Hepatocyte (in vitro differentiated cells): ENCODE data around the gene HIGD1B.

Experiments
- EZH2 ChIP-seq: fragments of 200-600 bp; sonication (generic); IDR thresholded peaks from 2 replicates; pipeline ENCODE4 v1.6.1; 2016; ENCODE audit warnings: antibody characterized with exemption, mild to moderate bottlenecking, borderline replicate concordance
- EZH2phosphoT487 ChIP-seq: fragments of 200-600 bp; sonication (generic); IDR thresholded peaks from one replicate; pipeline ENCODE4 v1.6.1; 2018; ENCODE audit warnings: antibody characterized with exemption, mild to moderate bottlenecking, low read depth, moderate library complexity; ENCODE audit not compliant: unreplicated experiment, severe bottlenecking
- TF ChIP-seq, protein P1 (sequence below): fragments of 200-600 bp; sonication (generic); IDR thresholded peaks from 2 replicates; pipeline ENCODE4 v1.5.1; 2016; ENCODE audit warnings: antibody characterized with exemption, mild to moderate bottlenecking; ENCODE audit not compliant: poor library complexity

DNA sequence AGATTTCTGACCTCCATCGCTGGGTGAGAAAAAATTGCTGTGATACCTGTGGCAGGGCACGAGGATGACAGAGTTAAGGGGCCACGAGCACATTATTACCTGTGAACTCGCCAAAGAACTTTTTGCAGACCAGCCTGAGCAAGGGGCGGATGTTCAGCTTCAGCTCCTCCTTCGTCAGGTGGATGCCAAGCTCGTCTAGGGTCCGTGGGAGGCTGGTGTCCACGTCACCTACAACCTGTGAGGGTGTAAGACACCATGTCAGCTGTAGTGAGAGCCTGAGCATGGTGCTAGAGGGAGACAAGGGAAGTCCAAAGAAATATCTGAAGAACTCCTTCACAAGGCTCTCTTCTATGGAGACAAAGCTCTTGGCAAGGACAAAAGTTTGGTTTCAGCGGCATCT is 17.1 kb downstream of the HIGD1B start:
- TF ChIP-seq EZH2: no peak
- TF ChIP-seq, protein P1, sequence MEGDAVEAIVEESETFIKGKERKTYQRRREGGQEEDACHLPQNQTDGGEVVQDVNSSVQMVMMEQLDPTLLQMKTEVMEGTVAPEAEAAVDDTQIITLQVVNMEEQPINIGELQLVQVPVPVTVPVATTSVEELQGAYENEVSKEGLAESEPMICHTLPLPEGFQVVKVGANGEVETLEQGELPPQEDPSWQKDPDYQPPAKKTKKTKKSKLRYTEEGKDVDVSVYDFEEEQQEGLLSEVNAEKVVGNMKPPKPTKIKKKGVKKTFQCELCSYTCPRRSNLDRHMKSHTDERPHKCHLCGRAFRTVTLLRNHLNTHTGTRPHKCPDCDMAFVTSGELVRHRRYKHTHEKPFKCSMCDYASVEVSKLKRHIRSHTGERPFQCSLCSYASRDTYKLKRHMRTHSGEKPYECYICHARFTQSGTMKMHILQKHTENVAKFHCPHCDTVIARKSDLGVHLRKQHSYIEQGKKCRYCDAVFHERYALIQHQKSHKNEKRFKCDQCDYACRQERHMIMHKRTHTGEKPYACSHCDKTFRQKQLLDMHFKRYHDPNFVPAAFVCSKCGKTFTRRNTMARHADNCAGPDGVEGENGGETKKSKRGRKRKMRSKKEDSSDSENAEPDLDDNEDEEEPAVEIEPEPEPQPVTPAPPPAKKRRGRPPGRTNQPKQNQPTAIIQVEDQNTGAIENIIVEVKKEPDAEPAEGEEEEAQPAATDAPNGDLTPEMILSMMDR: no peak
- no peak for TF ChIP-seq EZH2phosphoT487
